ENCODE results near the gene AURKA.
"Not testable (repeated sequence)": the region's sequence is repeated elsewhere in the genome, so short reads cannot be mapped to it uniquely, and the experiment has no call there.

AURKA gene

DNA sequence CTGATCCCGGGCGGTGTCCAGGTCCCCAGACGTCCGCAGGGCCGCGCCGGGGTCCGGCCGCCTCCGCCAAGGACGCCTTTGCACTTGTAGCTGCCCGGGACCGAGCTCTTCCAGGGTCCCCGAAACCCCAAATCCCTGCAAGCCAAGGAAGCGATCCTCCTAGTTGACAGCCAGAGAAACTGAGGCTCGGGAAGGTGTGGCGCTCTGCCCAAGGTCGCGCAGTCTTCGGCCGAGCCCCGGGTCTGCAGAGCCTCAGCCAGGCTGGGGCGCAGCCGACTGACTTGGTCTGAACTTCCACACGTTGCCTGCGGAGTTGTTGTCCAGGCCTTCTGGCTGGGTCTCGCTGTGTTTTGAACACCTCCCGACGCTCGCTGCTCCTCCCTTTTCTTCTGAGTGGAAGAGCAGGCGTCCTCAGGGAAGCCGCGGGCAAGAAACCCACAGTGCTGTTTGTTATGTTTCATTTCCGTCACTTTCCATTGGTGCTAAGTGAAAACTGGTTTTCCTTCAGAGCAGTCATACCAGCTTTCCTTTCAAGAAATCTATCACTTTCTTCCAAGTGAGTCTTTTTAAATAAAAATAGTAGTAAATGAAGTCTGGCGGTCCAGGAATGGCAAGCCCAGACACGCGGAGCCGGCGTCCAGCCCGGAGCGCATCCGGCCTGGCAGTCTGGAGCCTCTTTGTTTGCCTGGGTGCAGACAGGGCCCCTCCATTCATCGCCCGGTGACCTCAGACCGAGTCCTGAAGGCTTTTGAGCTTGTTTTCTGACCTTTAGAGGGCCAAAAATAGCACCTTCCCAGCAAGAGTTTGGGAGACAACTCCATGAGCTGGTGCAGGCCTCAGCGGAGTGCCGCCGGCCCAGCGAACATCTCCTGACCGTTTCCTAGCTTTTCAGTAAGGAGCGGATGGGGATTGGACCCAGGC, 32.5 kb downstream of the AURKA start:
- DNase-seq (ENCODE audit: low read depth, low spot score) = no peak

DNA sequence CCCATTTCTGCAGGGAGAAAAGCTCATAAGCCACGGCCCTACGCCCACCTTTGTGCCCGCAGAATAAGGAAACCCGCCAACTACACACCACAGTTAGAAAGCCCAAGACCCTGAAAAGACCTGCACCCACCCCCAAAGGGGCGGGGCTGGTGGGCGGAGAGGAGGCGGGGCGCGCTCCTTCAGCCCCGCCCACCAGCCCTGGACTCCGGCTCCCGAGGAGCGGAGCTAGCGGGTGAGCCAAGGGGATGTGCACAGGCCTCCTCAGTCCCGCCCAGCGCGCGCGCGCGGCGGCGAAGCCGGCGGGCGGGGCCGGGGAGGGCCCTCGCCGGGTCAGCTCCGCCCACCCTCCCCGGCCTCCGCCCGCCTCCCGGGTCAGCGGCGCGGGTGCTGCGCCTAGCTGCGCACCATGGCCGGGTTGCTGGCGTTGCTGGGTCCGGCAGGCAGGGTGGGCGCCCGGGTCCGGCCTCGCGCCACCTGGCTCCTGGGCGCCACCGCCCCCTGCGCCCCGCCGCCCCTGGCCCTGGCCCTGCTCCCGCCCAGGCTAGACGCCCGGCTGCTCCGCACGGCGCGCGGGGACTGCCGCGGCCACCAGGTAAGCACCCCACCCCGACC, 33.3 kb downstream of the AURKA start, which contains the start of gene FAM210B:
Gene FAM210B, plus strand, starts transcription at position 375 of the 612 bp plus-strand sequence. Its CDS starts 32 bp downstream, at position 407.
- no peak for DNase-seq (ENCODE audit: low read depth, low spot score)

DNA sequence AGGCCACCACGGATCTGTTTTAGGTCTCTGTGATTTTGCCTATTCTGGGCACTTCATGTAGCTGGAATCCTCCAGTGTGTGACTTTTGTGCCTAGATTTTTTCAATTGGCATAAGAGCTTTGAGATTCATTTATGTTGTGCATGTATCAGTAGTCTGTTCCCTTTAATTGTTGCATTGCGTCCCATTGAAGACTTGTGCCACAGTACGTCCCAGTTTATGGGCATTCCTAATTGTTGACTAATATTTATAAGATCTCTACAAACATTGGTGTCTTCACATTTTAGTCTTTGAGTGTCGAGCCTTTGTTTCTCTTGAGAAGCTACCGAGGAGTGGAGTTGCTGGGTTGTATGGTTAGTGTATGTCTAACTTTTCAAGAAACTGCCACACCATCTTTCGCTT, 33.9 kb downstream of the AURKA start:
- no peak for DNase-seq (ENCODE audit: low read depth, low spot score)

DNA sequence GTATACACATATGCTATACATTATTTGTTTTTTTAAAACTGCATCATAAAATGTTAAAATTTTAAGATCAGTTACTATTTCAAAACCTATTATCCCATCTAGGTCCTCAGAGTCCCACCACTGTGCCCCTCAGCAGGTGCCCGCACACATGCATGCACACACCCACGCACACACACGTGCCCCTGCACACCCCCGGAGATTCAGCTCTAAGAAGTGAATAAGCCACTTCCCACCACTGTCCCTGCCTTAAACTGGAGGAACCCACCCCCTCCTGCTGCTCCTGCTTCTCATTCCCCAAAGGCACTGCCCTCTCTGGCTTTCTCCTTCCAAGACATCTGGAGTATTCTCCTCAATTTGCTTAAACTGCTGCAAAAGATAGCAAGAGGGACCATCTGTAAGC, 38.7 kb downstream of the AURKA start:
- no peak for DNase-seq (ENCODE audit: low read depth, low spot score)

DNA sequence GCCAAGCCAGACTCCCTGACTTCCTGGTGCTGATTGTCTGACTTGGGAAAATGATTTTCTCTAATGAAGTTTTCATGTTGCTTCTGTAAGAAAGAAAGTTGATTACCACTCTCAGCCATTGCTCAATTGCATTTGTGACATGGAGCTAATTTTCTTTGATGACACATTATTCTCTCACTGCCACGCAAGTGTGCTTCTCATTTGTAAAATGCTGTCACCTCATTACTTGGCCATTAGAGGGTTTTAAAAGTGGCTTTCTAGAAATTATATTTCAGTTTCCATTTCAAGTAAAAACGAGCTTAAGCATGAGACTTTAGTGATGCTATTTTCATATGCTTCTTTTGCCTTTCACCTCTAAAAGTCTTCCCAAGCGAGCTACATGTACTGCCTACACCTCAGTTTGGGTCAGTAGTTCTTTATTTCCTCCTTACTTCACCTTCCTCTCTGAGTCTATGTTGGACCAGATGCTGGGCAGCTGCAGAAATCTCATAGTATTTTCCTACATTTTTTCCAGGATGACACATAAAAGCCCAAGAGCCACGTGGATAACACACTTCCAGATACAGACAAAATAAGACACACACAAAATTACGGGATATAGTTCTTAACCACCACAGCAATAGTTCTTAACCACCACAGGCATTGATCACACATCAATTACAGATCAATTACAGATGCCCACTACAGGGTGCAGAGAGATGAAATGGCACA, 39.5 kb downstream of the AURKA start:
- no peak for DNase-seq (ENCODE audit: low read depth, low spot score)

DNA sequence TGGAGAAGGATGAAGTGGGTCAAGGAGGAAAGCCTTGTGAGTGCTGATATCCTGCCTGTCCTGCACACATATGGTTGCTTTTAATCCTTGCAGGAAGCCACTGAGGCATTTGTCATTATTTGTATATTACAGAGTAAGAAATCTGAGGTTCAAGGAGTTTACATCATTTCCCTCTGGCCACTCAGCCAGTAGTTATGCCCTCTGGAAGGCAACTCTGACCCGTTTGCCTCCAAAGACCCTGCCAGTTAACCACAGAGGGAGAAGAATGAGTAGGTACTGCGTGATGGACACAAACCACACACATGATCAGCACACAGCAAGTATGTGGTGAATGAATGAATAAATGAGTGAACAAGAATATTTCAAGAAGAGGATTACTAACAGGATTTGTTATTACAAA, 41.2 kb downstream of the AURKA start:
- no peak for DNase-seq (ENCODE audit: low read depth, low spot score)

DNA sequence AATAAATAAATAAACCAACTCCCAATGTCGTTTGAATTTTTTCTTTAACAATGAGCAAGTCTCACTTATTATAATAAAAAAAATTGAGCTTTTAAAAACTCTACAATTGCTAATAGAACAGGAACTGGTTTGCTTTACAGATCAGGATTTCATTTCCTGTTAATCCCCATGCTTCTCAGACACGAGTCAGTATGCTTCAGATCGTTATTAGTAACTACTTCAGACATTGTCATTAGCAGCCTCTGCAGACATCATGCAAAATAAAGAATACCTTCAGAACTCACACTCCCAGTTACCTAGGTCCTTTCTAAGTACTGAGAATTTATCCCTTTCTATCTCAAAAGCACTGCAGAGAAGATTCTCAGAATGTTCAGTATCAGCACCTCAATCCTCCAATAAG, 43.3 kb downstream of the AURKA start:
- DNase-seq (ENCODE audit: low read depth, low spot score) = no peak

DNA sequence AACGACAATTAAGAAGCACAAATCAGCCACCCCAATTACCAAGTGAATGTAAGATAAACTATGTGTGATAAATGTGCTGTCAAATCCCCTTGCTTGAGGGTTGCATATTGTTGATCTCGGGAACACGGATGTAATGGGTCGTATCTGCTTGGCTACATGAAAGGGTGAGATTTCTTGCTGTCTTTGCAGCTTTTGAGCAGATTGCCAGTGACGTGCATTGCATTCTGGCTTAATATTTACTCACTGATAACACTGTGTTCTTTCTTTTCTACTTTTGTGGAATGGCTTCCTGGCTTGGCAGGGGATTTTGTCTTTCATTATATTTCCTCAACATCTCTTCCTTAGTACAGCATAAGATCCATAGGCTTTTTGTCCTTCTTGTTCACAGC, 43.7 kb downstream of the AURKA start:
- DNase-seq (ENCODE audit: low read depth, low spot score) = no peak

DNA sequence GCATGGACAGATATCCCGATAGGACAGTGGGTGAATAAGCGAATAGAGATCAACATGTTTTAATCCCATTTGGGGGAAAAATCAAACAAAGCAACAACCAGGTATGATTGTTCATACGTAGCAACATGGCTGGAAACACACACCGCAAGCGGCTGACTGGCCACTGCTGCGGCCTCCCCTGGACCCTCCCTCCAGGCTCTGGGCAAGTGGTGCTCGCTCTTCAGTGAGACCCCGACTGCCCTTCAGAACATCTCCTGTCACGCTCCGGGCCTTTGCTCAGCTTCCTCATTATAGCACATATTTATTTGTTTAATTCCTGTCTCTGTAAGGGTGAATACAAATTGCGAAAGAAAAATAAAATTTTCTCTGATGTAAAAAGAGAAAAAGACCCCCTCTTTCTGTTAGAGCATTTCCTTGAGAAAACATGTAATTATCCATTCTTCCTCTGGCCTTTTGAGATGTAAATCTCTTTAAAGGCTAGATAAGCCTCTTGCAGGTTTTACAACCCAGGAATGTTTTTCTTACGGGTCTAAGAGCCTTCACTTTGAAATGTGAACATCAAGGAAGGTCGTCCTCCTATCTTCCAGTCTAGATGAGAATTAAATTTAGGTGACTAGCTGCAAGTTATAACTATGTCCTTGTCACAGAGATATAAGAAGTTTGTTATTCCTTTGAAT, 44.2 kb downstream of the AURKA start:
- no peak for DNase-seq (ENCODE audit: low read depth, low spot score)

DNA sequence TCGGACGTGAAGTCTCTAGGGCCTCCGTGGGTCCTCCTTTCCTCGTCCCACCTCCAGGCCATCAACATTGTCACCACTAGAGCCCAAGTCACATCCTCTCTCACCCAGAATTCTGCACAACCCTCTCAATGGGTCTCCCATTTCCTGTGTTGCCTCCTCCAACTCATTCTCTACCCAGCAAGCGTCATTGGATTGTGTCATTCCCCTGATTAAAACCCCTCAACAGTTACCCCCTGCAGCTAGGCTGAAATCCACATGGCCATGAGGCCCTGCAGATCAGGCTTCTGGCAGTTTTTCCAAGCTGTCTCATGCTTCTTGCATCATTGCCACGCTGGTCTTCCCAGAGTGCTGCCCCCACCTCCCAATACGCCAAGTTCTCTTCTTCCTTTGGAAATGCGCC, 46.1 kb downstream of the AURKA start:
- DNase-seq (ENCODE audit: low read depth, low spot score) = no peak

DNA sequence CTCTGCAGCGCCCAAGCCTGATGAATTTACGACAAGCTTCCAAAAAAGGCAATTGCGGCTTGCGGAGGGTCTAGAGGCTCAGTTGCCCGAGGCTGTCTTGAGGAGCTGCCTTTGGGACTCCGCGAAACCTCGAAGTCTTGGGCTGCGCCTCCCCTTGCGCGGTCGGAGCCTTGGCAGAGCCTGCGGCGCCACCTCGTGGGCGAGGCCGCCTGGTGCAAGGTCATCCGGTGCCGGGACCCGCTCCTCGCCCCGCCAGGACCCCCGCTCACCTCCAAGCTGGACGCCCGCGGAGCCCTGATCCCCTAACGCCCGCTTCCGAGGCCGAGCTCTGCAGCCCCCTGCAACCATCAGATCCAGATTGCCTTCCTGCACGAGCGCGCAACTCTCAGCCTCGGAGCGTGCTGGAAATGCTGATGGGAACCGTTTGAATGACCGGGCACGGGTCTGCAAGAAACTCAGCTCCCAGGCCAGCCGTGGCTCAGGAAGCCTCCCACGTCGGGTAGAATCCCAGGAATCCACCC, 48.1 kb downstream of the AURKA start:
- DNase-seq (ENCODE audit: low read depth, low spot score) = no peak

DNA sequence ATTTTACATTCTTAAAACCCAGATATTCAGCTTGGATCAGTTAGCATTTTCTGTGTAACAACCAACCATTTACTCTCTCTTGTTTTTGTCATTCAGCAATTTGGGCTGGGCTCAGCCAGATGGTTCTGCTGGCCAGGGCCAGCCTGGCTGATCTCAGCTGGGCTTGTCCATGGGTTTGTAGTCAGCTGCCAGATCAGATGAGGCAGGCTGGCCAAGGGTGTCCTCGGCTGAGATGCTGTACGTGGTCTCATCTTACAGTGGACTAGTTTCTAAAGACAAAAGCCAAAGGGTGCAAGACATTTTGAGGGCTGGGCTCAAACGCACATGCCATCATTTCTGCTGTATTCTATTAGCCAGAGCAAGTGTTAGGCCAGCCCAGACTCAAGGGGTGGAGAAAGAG, 49.2 kb downstream of the AURKA start:
- no peak for DNase-seq (ENCODE audit: low read depth, low spot score)

DNA sequence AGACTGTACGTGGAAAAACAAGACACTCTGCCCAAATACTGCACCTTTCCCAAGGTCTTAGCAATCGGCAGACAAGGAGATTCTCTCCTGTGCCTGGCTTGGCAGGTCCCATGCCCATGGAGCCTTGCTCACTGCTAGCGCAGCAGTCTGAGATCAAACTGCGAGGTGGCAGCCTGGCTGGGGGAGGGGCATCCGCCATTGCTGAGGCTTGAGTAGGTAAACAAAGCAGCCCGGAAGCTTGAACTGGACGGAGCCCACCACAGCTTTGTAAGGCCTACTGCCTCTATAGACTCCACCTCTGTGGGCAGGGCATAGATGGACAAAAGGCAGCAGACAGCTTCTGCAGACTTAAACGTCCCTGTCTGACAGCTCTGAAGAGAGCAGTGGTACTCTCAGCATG, 55.3 kb downstream of the AURKA start:
- not testable (repeated sequence) for DNase-seq (ENCODE audit: low read depth, low spot score)

DNA sequence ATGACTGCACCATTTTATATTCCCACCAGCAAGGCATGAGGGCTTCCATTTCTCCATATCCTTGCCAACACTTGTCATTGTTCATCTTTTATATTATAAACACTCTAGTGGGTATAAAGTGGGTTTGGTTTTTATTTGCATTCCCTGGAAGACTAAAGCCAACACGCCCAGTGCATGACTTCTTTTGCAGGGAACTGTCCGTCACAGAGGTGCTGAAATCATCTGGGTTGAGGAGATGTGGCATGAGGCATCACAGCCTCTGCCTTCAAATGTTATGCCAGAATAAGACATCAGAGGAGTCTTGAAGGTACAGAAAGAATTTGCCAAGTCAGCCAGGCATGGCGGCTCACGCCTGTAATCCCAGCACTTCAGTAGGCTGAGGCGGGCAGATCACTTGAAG, 63.2 kb downstream of the AURKA start:
- no peak for DNase-seq (ENCODE audit: low read depth, low spot score)

DNA sequence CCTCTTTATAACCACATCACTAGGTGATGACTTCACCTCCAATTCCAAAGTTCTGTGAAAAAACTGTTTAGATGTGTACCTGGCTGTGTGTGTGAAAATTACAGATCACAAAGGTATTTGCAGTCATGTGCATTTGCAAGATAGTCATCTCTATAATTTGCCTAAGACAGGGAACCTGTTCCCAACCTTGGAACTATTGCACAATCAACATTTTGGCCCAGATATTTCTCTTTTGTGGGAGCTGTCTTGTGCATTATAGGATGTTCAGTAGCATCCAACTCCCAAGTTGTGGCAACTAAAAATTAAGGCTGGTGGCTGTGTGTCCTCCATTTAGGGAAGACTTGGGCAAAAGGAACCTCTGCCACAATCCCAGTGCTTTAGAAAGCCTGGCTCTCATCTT, 67.2 kb downstream of the AURKA start:
- no peak for DNase-seq (ENCODE audit: low read depth, low spot score)

DNA sequence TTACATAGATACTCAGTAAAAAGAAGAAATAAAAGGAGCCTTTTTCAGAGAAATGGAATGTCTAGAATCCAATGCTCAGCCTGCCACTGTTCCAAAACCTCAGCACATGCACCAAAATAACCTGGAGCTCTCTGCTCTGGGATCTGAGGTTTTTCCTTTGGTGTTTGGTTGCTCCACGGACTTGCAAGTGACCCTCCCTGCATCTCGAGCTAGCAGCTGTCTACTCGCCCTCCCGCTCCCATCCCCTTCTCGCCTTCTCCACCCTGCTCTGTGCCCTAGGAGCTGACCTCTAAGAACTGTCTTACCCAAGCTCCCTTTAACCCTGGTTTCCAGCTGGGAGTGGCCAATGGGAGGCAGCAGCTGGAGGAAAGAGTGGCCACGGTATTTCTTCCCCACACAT, 68.4 kb downstream of the AURKA start:
- DNase-seq (ENCODE audit: low read depth, low spot score) = no peak

DNA sequence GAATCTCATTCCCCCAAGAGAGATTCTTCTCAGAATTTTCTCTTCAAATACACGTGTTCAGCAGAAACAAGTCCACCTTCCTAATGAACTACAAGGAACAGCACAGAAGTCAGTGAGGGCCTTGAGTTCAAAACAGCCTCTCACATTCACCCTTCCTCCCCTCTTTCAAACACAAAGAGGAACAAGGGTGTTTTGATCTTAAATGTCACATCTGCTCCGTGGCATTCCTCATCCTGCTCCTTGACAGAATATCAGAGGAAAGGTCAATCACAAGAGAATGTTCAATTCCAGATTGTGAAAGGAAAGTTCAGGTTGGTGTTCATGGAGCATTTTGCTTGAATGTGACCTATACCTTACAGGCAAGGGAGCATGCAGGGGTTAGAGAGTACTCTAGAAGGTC, 68.8 kb downstream of the AURKA start:
- no peak for DNase-seq (ENCODE audit: low read depth, low spot score)

DNA sequence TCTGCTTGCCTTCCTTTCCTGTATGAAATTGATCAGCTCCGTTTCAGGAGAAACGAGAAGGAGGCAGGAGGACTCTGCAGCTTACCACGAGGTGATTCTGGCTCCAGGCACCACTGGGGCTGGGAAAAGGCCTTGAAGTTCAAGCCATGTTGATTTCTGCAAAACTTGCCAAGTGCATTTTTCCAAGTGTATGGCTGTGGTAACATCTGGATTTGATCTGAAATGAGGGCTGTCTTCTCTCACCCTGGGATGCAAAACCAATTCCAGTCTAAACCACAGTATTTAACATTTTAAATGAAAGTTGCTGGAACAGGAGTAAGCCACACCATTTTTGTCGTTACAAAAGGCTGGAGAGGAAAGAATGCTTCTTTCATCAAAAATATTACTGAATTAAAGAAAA, 69.3 kb downstream of the AURKA start:
- DNase-seq (ENCODE audit: low read depth, low spot score) = no peak

Measured in iPS DF 19.7 (cell line).